Liver (tissue), 9 donors: ENCODE measurements around the gene TSPEAR. TPM values are rescaled to one million over a fixed set of nuclear protein-coding genes. Genes with fewer than 3 reads are reported as not detected.

ENCODE experiments used
- DNase-seq: peaks from one replicate; pipeline ENCODE4 v3.0.0-alpha.2; 2017; ENCODE audit warnings: low spot score
- H3K27ac ChIP-seq, 2 donors: one replicate each; pipeline ENCODE4 v1.7.0; 2013; ENCODE audit warnings: inconsistent platforms in 2 of 2, low read length in 2 of 2, control low read depth in 1 of 2, low read depth in 1 of 2, mild to moderate bottlenecking in 1 of 2
- H3K27me3 ChIP-seq, 4 donors: one replicate each; pipeline versions ENCODE4 v1.6.1 to v1.7.0; 2013; ENCODE audit warnings: low read length in 3 of 4, inconsistent platforms in 1 of 4, mild to moderate bottlenecking in 1 of 4, moderate library complexity in 1 of 4; ENCODE audit not compliant: control insufficient read depth in 4 of 4, insufficient read depth in 4 of 4
- H3K36me3 ChIP-seq, 4 donors: one replicate each; pipeline versions ENCODE4 v1.6.1 to v1.7.0; 2013; ENCODE audit warnings: low read length in 3 of 4, mild to moderate bottlenecking in 3 of 4, low read depth in 1 of 4, moderate library complexity in 1 of 4; ENCODE audit not compliant: control insufficient read depth in 4 of 4, insufficient read depth in 3 of 4
- H3K4me1 ChIP-seq, 4 donors: one replicate each; pipeline versions ENCODE4 v1.6.1 to v1.7.0; 2013; ENCODE audit warnings: low read length in 3 of 4, mild to moderate bottlenecking in 3 of 4, moderate library complexity in 1 of 4; ENCODE audit not compliant: control insufficient read depth in 4 of 4, insufficient read depth in 4 of 4
- H3K4me3 ChIP-seq, 3 donors: one replicate each; pipeline versions ENCODE4 v1.6.1 to v1.7.0; 2013; ENCODE audit warnings: low read length in 3 of 3, control low read depth in 1 of 3, low read depth in 1 of 3, mild to moderate bottlenecking in 1 of 3
- H3K9ac ChIP-seq, 2 donors: one replicate each; pipeline ENCODE4 v1.7.0; 2013; ENCODE audit warnings: low read length in 2 of 2, mild to moderate bottlenecking in 2 of 2, moderate library complexity in 2 of 2, control low read depth in 1 of 2, low read depth in 1 of 2
- H3K9me3 ChIP-seq, 4 donors: one replicate each; pipeline versions ENCODE4 v1.6.1 to v1.7.0; 2013; ENCODE audit warnings: low read length in 3 of 4; ENCODE audit not compliant: control insufficient read depth in 4 of 4
- EGR1 ChIP-seq, 2 donors: IDR thresholded peaks; 2 replicates each; pipeline ENCODE4 v1.6.1; 2016 to 2018; ENCODE audit warnings: antibody characterized with exemption in 2 of 2, low read depth in 2 of 2
- FOXA1 ChIP-seq: IDR thresholded peaks from 2 replicates; pipeline ENCODE4 v1.6.1; 2016; ENCODE audit warnings: antibody characterized with exemption
- HNF4A ChIP-seq, 2 donors: conservative IDR thresholded peaks; 2 replicates each; pipeline ENCODE4 v1.6.1; 2016; ENCODE audit warnings: antibody characterized with exemption in 2 of 2, mild to moderate bottlenecking in 2 of 2
- HNF4G ChIP-seq: IDR thresholded peaks from 2 replicates; pipeline ENCODE4 v1.6.1; 2016; ENCODE audit warnings: antibody characterized with exemption
- JUND ChIP-seq, 2 donors: IDR thresholded peaks; 2 replicates each; pipeline ENCODE4 v1.6.1; 2016; ENCODE audit warnings: antibody characterized with exemption in 2 of 2
- NR2F2 ChIP-seq: IDR thresholded peaks from 2 replicates; pipeline ENCODE4 v1.6.1; 2016; ENCODE audit warnings: antibody characterized with exemption
- RXRA ChIP-seq, 2 donors: IDR thresholded peaks; 2 replicates each; pipeline ENCODE4 v1.6.1; 2017 to 2018; ENCODE audit warnings: antibody characterized with exemption in 2 of 2, mild to moderate bottlenecking in 1 of 2
- SP1 ChIP-seq: IDR thresholded peaks from 2 replicates; pipeline ENCODE4 v1.6.1; 2018; ENCODE audit warnings: antibody characterized with exemption, mild to moderate bottlenecking
- TAF1 ChIP-seq: conservative IDR thresholded peaks from 2 replicates; pipeline ENCODE4 v1.6.1; 2016; ENCODE audit warnings: antibody characterized with exemption, mild to moderate bottlenecking
- YY1 ChIP-seq: IDR thresholded peaks from 2 replicates; pipeline ENCODE4 v1.6.1; 2016; ENCODE audit warnings: antibody characterized with exemption, mild to moderate bottlenecking
- WGBS: extraction: QIAGEN DNeasy Blood & Tissue Kit; methylation state at CpG from one replicate; pipeline ENCODE4 v1.1.7; 2013; 5-methylcytosine and 5-hydroxymethylcytosine counted together
- polyA plus RNA-seq, 2 donors: library from polyadenylated mRNA; stranded (reverse) in 1 of 2; unstranded in 1 of 2; fragments of 200-250 nt in 1 of 2; fragments of >200 nt in 1 of 2; fragmentation: Nextera tagmentation in 1 of 2; extraction: Ambion mirVana in 1 of 2; gene quantifications; one replicate each; pipeline versions ENCODE4 v1.2.1 to v1.2.3, GENCODE V29; 2013 to 2015
- total RNA-seq, 2 donors: library from RNA; depleted of rRNA; stranded (reverse); fragments of >200 nt; gene quantifications; one replicate each; pipeline ENCODE4 v1.2.3, GENCODE V29; 2014
- TF ChIP-seq, protein P1 (sequence below): IDR thresholded peaks from 2 replicates; pipeline ENCODE4 v1.6.1; 2016; ENCODE audit warnings: antibody characterized with exemption, mild to moderate bottlenecking
- TF ChIP-seq, protein P2 (sequence below): fragments of 150-350 bp; IDR thresholded peaks from 2 replicates; pipeline ENCODE4 v1.5.1; 2017; ENCODE audit warnings: improper control_type of control experiment, low read depth, low read length; ENCODE audit not compliant: missing input control
- TF ChIP-seq, protein P3 (sequence below): IDR thresholded peaks from 2 replicates; pipeline ENCODE4 v1.6.1; 2016; ENCODE audit warnings: antibody characterized with exemption
- TF ChIP-seq, protein P4 (sequence below): IDR thresholded peaks from 2 replicates; pipeline ENCODE4 v1.6.1; 2016; ENCODE audit warnings: antibody characterized with exemption
- donor health status: healthy.
- donor health status: healthy.
- donor health status: healthy.
- donor health status: healthy.
- donor health status: healthy.

Gene TSPEAR
- total and polyA plus RNA-seq, 4 donors: under 0.01 to 0.14 (median 0.01) TPM; not detected in 1

DNA sequence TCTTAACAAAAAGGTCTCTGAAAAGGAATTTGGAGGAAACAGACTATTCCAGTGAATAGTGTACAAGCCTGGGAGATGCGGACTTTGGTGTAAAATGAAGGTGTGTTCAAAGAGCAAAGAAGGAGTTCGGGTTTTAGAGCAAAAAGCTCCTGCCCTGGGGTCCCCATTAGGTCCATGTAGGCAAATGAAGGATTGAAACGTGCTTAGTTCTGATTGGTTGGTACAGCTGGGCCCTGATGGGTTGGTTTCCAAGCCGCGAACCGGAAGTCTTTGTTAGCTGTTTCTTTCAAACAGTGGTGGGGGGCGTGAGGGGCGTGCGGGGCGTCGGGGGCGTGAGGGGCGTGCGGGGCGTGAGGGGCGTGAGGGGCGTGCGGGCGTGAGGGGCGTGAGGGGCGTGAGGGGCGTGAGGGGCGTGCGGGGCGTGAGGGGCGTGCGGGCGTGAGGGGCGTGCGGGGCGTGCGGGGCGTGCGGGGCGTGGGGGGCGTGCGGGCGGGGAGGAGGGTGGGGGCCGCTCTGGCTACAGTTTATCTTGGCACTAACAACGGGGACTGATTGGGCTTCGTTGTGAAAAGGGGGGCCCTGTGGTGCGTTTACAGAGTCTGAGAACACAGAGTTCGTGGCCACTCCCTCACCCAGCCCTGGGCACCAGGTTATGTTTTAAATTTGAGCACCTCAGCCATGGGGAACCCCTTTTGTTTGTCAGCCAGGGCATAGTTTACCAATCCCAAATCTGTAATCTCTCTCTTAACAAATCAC is 226.7 kb downstream of the TSPEAR start:
- TF ChIP-seq SP1 (no peak), YY1 (no peak), RXRA (IDR thresholded peaks at IDR 0.05) (no peak), NR2F2 (no peak)
- TF ChIP-seq, protein P1, sequence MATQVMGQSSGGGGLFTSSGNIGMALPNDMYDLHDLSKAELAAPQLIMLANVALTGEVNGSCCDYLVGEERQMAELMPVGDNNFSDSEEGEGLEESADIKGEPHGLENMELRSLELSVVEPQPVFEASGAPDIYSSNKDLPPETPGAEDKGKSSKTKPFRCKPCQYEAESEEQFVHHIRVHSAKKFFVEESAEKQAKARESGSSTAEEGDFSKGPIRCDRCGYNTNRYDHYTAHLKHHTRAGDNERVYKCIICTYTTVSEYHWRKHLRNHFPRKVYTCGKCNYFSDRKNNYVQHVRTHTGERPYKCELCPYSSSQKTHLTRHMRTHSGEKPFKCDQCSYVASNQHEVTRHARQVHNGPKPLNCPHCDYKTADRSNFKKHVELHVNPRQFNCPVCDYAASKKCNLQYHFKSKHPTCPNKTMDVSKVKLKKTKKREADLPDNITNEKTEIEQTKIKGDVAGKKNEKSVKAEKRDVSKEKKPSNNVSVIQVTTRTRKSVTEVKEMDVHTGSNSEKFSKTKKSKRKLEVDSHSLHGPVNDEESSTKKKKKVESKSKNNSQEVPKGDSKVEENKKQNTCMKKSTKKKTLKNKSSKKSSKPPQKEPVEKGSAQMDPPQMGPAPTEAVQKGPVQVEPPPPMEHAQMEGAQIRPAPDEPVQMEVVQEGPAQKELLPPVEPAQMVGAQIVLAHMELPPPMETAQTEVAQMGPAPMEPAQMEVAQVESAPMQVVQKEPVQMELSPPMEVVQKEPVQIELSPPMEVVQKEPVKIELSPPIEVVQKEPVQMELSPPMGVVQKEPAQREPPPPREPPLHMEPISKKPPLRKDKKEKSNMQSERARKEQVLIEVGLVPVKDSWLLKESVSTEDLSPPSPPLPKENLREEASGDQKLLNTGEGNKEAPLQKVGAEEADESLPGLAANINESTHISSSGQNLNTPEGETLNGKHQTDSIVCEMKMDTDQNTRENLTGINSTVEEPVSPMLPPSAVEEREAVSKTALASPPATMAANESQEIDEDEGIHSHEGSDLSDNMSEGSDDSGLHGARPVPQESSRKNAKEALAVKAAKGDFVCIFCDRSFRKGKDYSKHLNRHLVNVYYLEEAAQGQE: peak; percentile 28
- TF ChIP-seq, protein P2, sequence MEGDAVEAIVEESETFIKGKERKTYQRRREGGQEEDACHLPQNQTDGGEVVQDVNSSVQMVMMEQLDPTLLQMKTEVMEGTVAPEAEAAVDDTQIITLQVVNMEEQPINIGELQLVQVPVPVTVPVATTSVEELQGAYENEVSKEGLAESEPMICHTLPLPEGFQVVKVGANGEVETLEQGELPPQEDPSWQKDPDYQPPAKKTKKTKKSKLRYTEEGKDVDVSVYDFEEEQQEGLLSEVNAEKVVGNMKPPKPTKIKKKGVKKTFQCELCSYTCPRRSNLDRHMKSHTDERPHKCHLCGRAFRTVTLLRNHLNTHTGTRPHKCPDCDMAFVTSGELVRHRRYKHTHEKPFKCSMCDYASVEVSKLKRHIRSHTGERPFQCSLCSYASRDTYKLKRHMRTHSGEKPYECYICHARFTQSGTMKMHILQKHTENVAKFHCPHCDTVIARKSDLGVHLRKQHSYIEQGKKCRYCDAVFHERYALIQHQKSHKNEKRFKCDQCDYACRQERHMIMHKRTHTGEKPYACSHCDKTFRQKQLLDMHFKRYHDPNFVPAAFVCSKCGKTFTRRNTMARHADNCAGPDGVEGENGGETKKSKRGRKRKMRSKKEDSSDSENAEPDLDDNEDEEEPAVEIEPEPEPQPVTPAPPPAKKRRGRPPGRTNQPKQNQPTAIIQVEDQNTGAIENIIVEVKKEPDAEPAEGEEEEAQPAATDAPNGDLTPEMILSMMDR: no peak
- TF ChIP-seq, protein P3, sequence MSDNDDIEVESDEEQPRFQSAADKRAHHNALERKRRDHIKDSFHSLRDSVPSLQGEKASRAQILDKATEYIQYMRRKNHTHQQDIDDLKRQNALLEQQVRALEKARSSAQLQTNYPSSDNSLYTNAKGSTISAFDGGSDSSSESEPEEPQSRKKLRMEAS: no peak
- Histone ChIP-seq H3K4me3 (peak overlapping the region; percentile 41 to 81 (median 43)), H3K9me3 (no peaks in the 10 kb centered on the region), H3K9ac (peak overlapping the region; percentile 91 to 92), H3K4me1 (peaks cover 2 to 35% (median 20%) of the 10 kb centered on the region in 4 donors), H3K27ac (peak overlapping the region; percentile 94 to 98), H3K27me3 (no peaks in the 10 kb centered on the region), H3K36me3 (peaks cover 0 to 2% (median under 1%) of the 10 kb centered on the region in 4 donors)
- 75% methylated on average over 43 of the region's 43 CpGs for WGBS
- no peak for DNase-seq

DNA sequence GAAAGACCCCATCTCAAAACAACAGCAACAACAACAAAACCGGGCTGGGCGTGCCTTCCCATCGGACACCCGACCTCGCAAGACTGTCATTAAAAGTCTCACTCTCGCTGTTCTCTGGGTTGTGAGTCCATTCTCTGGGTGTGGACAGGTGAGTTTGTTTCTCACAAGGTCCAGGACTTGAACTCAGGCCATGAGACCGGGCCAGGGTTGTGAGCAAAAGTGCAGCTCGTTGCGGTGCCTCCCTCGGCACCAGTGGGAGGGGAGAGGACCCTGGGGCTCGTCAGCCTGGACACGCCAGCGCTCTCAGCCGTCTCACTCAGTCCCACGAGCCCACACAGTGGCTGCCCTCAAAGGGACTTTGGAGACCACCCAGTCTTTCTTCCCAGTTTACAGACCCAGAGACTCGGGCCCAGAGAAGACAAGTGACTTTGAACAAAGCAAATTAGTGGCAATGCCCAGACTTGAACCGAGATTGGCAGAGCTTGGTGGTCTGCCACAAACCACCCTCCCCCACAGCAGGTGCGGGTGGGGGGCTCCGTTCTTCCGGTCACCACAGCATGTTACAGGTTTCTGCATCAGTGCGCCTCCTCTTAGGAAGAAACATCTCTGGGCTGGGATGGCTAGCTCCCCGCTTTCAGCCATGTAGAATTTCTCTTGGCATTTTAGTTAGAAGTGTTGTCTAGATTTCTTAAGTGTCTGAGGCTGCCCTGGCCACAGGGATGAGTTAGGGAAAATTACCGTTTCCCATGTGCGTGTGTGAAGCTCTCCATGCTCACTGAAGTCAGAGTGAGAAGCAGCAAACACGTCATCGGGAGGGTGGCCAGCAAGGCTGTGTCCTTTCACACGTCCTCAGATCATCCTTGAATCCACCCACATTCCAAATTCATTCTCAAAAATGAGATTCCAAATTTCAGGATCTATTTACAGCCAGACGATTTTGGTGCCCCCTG is 227.8 kb downstream of the TSPEAR start:
- WGBS: 57% methylated on average over 28 of the region's 28 CpGs
- Histone ChIP-seq H3K4me3 (peak overlapping the region; percentile 43 to 81 (median 80)), H3K27ac (peak overlapping the region; percentile 94 to 98), H3K27me3 (no peaks in the 10 kb centered on the region), H3K9me3 (no peaks in the 10 kb centered on the region), H3K4me1 (peaks cover 6 to 41% (median 25%) of the 10 kb centered on the region in 4 donors), H3K9ac (peak overlapping the region; percentile 91 to 92), H3K36me3 (peaks cover 0 to 2% (median 0%) of the 10 kb centered on the region in 4 donors)
- no peak for DNase-seq
- TF ChIP-seq, protein P1: no peak
- TF ChIP-seq HNF4G: no peak
- TF ChIP-seq TAF1: no peak
- TF ChIP-seq JUND (IDR thresholded peaks at IDR 0.05): no peak
- TF ChIP-seq, protein P4, sequence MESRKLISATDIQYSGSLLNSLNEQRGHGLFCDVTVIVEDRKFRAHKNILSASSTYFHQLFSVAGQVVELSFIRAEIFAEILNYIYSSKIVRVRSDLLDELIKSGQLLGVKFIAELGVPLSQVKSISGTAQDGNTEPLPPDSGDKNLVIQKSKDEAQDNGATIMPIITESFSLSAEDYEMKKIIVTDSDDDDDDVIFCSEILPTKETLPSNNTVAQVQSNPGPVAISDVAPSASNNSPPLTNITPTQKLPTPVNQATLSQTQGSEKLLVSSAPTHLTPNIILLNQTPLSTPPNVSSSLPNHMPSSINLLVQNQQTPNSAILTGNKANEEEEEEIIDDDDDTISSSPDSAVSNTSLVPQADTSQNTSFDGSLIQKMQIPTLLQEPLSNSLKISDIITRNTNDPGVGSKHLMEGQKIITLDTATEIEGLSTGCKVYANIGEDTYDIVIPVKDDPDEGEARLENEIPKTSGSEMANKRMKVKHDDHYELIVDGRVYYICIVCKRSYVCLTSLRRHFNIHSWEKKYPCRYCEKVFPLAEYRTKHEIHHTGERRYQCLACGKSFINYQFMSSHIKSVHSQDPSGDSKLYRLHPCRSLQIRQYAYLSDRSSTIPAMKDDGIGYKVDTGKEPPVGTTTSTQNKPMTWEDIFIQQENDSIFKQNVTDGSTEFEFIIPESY: no peak
- no peak for TF ChIP-seq EGR1 (IDR thresholded peaks at IDR 0.05; ENCODE audit: low read depth in 2 of 2)
- no peak for TF ChIP-seq YY1
- TF ChIP-seq HNF4A (conservative IDR thresholded peaks at IDR 0.05): no peak
- no peak for TF ChIP-seq NR2F2
- TF ChIP-seq, protein P2: no peak
- TF ChIP-seq FOXA1: no peak
